Endothelial cell of umbilical vein (primary cell): Measurements from ENCODE around the gene IWS1. TPM values are rescaled to one million over a fixed set of nuclear protein-coding genes. Genes with fewer than 3 reads are reported as not detected.

Experiments used
- BruUV-seq: library from RNA; stranded (reverse); fragments of 400-500 nt; replicated peaks from 2 replicates; lab custom pipeline; 2021; lab: Mats Ljungman, UMichigan
- CTCF ChIA-PET: fragments of 300-600, 350-600 bp; sonication (Branson Sonifier 250); formaldehyde crosslinking; loops from one replicate; lab custom pipeline; 2021; ENCODE audit warnings: antibody characterized with exemption, inconsistent platforms; lab: Charles Lee
- POLR2A ChIA-PET: fragments of 300-600, 350-600 bp; sonication (Branson Sonifier 250); formaldehyde crosslinking; loops from one replicate; lab custom pipeline; 2021; ENCODE audit warnings: antibody characterized with exemption, inconsistent platforms; lab: Charles Lee
- DNase-seq: peaks from one replicate; pipeline ENCODE4 v3.0.0-alpha.2; 2011; ENCODE audit warnings: low read depth, low spot score
- FAIRE-seq: peaks from 2 replicates; lab custom pipeline; 2011; peaks lifted over from hg19 to GRCh38; lab: Jason Lieb, UNC
- H2AFZ ChIP-seq: 2 replicates; pipeline ENCODE4 v1.6.0; 2012; ENCODE audit warnings: low read depth, low read length, control low read depth, inconsistent platforms
- H3K27ac ChIP-seq: 2 replicates; pipeline ENCODE4 v1.5.1; 2011; ENCODE audit warnings: low read depth, mild to moderate bottlenecking, control low read depth, low read length, moderate library complexity; ENCODE audit not compliant: insufficient read depth
- H3K27me3 ChIP-seq, 2 experiments: 2 replicates each; pipeline versions ENCODE4 v1.6.0 to v1.6.1; 2011; ENCODE audit warnings: low read length in 2 of 2, mixed read lengths in 1 of 2; ENCODE audit not compliant: control insufficient read depth in 2 of 2, insufficient read depth in 2 of 2
- H3K36me3 ChIP-seq, 2 experiments: 2 replicates in 1 of 2; 3 replicates in 1 of 2; pipeline ENCODE4 v1.5.1; 2011; ENCODE audit warnings: low read length in 2 of 2, mild to moderate bottlenecking in 1 of 2, moderate library complexity in 1 of 2; ENCODE audit not compliant: control insufficient read depth in 2 of 2, insufficient read depth in 2 of 2; ENCODE audit errors: extremely low read depth in 1 of 2
- H3K4me1 ChIP-seq: 3 replicates; pipeline ENCODE4 v1.5.1; 2011; ENCODE audit warnings: mild to moderate bottlenecking, low read length; ENCODE audit not compliant: control insufficient read depth, insufficient read depth; ENCODE audit errors: extremely low read depth
- H3K4me2 ChIP-seq: 2 replicates; pipeline ENCODE4 v1.6.1; 2011; ENCODE audit warnings: low read length, control low read depth, mixed read lengths; ENCODE audit not compliant: insufficient read depth
- H3K4me3 ChIP-seq, 3 experiments: fragments of 200-600 bp in 1 of 3; sonication (generic), shearing (Covaris generic) in 1 of 3; replicated peaks in 1 of 3; 2 replicates each; pipeline ENCODE4 v1.5.1; 2011 to 2016; ENCODE audit warnings: control low read depth in 3 of 3, low read length in 3 of 3, mild to moderate bottlenecking in 2 of 3, inconsistent platforms in 1 of 3, low read depth in 1 of 3, moderate library complexity in 1 of 3; ENCODE audit not compliant: insufficient read depth in 1 of 3
- H3K79me2 ChIP-seq: 2 replicates; pipeline ENCODE4 v1.6.0; 2012; ENCODE audit warnings: low read length, inconsistent platforms; ENCODE audit not compliant: control insufficient read depth, insufficient read depth
- H3K9ac ChIP-seq: replicated peaks from 2 replicates; pipeline ENCODE3; 2011; ENCODE audit warnings: low read length, control low read depth; ENCODE audit not compliant: insufficient read depth; ENCODE audit errors: extremely low read depth
- H3K9me1 ChIP-seq: replicated peaks from 3 replicates; pipeline ENCODE4 v1.6.0; 2011; ENCODE audit warnings: mild to moderate bottlenecking, low read length; ENCODE audit not compliant: control insufficient read depth, insufficient read depth; ENCODE audit errors: extremely low read depth
- H3K9me3 ChIP-seq: replicated peaks from 2 replicates; pipeline ENCODE4 v1.5.1; 2012; ENCODE audit warnings: low read length, inconsistent platforms; ENCODE audit not compliant: control insufficient read depth, insufficient read depth
- H4K20me1 ChIP-seq: replicated peaks from 2 replicates; pipeline ENCODE3; 2011; ENCODE audit warnings: mild to moderate bottlenecking, low read length; ENCODE audit not compliant: control insufficient read depth, insufficient read depth; ENCODE audit errors: extremely low read depth
- EZH2 ChIP-seq: IDR thresholded peaks from 2 replicates; pipeline ENCODE4 v1.6.1; 2012; ENCODE audit warnings: borderline replicate concordance, low read depth, mild to moderate bottlenecking, moderate library complexity, low read length, inconsistent platforms; ENCODE audit not compliant: severe bottlenecking
- FOS ChIP-seq: IDR thresholded peaks from 2 replicates; pipeline ENCODE4 v1.6.1; 2011; ENCODE audit warnings: mild to moderate bottlenecking, low read length, moderate library complexity, borderline replicate concordance; ENCODE audit not compliant: insufficient read depth
- GATA2 ChIP-seq: IDR thresholded peaks from 2 replicates; pipeline ENCODE4 v1.7.0; 2011; ENCODE audit warnings: low read depth, mild to moderate bottlenecking, moderate library complexity, mixed read lengths, low read length; ENCODE audit not compliant: insufficient read length, insufficient read depth
- JUN ChIP-seq: IDR thresholded peaks from 2 replicates; pipeline ENCODE4 v1.6.1; 2011; ENCODE audit warnings: borderline replicate concordance, low read depth; ENCODE audit not compliant: insufficient read length, insufficient read depth
- MYC ChIP-seq: IDR thresholded peaks from one replicate; pipeline ENCODE4 v1.6.1; 2011; ENCODE audit warnings: mild to moderate bottlenecking, low read depth, low read length
- POLR2A ChIP-seq: IDR thresholded peaks from 2 replicates; pipeline ENCODE4 v1.6.1; 2012; ENCODE audit warnings: low read depth, mild to moderate bottlenecking, control low read depth, low read length
- POLR2AphosphoS5 ChIP-seq: IDR thresholded peaks from 2 replicates; pipeline ENCODE4 v1.6.1; 2012; ENCODE audit warnings: low read depth, mild to moderate bottlenecking, control low read depth, low read length, moderate library complexity; ENCODE audit not compliant: insufficient read depth
- dilution Hi-C: fragments of 300-500 bp; cut with MboI; formaldehyde crosslinking; loops from one replicate; pipeline ENCODE4 v1.15.0; 2019; ENCODE audit warnings: low sequenced_read_pairs; ENCODE audit not compliant: extremely low pct_ligation_motif_present
- intact Hi-C: fragments of 100-400 bp; cut with micrococcal nuclease; formaldehyde crosslinking; loops from one replicate; pipeline ENCODE4 v1.10.0; 2022
- polyA plus RNA-seq, 4 experiments: library from polyadenylated mRNA; depleted of rRNA in 3 of 4; stranded (reverse) in 3 of 4; unstranded in 1 of 4; fragments of >200 nt; gene quantifications; 2 replicates each; pipeline versions ENCODE4 v1.2.1 to v1.2.3, GENCODE V29; 2011 to 2012; ENCODE audit warnings: missing spikeins in 1 of 4
- total RNA-seq: library from RNA; stranded (reverse); gene quantifications from 2 replicates; pipeline ENCODE4 v1.2.3, GENCODE V29; 2021
- TF ChIP-seq, protein P1 (sequence below), 2 donors: IDR thresholded peaks; 1 replicate in 1 of 2; 2 replicates in 1 of 2; pipeline ENCODE4 v1.5.1; 2011; ENCODE audit warnings: low read length in 2 of 2, mild to moderate bottlenecking in 2 of 2, moderate library complexity in 2 of 2, control low read depth in 1 of 2, inconsistent platforms in 1 of 2, low read depth in 1 of 2; ENCODE audit not compliant: insufficient read depth in 1 of 2; ENCODE audit errors: extremely low read depth in 1 of 2
- TF ChIP-seq, protein P2 (sequence below): IDR thresholded peaks from 2 replicates; pipeline ENCODE4 v1.6.1; 2011; ENCODE audit not compliant: insufficient read depth, insufficient read length

The IWS1 gene
- total and polyA plus RNA-seq, 2 donors (not counting 3 experiments of a cell fraction or from before 2014, with no cell fraction given) = 14.7 to 51.0 TPM

DNA sequence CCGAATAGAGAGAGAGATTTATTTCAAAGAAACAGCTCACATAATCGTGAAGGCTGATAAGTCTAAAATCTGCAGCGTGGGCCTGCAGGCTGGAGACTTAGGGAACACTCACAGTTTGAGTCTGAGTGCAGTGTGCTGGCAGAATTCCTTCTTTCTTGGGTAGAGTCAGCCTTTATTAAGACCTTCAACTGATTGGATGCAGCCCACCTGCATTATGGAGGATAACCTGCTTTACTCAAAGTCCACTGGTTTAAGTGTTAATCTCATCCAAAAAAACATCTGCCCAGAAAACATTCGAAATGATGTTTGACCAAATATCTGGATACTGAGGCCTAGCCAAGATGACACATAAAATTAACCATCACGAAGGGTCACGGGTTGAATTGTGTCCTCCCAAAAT, 91.8 kb downstream of the IWS1 start:
- no peak for FAIRE-seq
- Histone ChIP-seq H3K9ac (no peak overlapping the region), H3K27me3 (no peaks in the 10 kb centered on the region), H2AFZ (no peak overlapping the region), H4K20me1 (no peaks in the 10 kb centered on the region), H3K79me2 (no peaks in the 10 kb centered on the region), H3K9me3 (no peaks in the 10 kb centered on the region), H3K4me3 (no peak overlapping the region), H3K36me3 (no peaks in the 10 kb centered on the region), H3K9me1 (no peaks in the 10 kb centered on the region), H3K27ac (no peak overlapping the region), H3K4me1 (no peaks in the 10 kb centered on the region), H3K4me2 (no peak overlapping the region)
- no TSS peak for BruUV-seq
- dilution Hi-C loops = no loop called here
- CTCF ChIA-PET = interaction anchor here (1.0 to 2.1 kb wide), 2 partner anchors 9 to 15 kb away, joined by 3 to 6 read pairs; no protein-coding TSS in a partner anchor
- TF ChIP-seq POLR2A (no peak), JUN (no peak), FOS (no peak)
- DNase-seq = no peak
- intact Hi-C loops = no loop called here
- POLR2A ChIA-PET = no interaction called here

GRCh38 chr2:127431408-127432023, 94.8 kb downstream of the IWS1 start:
- no peak overlapping the region for H3K4me2 ChIP-seq
- no peak overlapping the region for H3K4me3 ChIP-seq
- no TSS peak for BruUV-seq
- no peaks in the 10 kb centered on the region for H3K27me3 ChIP-seq
- FAIRE-seq (no peak), DNase-seq (no peak)
- TF ChIP-seq, protein P1, sequence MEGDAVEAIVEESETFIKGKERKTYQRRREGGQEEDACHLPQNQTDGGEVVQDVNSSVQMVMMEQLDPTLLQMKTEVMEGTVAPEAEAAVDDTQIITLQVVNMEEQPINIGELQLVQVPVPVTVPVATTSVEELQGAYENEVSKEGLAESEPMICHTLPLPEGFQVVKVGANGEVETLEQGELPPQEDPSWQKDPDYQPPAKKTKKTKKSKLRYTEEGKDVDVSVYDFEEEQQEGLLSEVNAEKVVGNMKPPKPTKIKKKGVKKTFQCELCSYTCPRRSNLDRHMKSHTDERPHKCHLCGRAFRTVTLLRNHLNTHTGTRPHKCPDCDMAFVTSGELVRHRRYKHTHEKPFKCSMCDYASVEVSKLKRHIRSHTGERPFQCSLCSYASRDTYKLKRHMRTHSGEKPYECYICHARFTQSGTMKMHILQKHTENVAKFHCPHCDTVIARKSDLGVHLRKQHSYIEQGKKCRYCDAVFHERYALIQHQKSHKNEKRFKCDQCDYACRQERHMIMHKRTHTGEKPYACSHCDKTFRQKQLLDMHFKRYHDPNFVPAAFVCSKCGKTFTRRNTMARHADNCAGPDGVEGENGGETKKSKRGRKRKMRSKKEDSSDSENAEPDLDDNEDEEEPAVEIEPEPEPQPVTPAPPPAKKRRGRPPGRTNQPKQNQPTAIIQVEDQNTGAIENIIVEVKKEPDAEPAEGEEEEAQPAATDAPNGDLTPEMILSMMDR (IDR thresholded peaks at IDR 0.05; ENCODE audit: extremely low read depth in 1 of 2, insufficient read depth in 1 of 2, low read depth in 1 of 2, low read length in 2 of 2) = no peak
- no peak for TF ChIP-seq MYC
- TF ChIP-seq FOS = no peak
- no peak for TF ChIP-seq POLR2AphosphoS5
- no peak for TF ChIP-seq POLR2A
- TF ChIP-seq, protein P2, sequence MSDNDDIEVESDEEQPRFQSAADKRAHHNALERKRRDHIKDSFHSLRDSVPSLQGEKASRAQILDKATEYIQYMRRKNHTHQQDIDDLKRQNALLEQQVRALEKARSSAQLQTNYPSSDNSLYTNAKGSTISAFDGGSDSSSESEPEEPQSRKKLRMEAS = no peak
- no peak for TF ChIP-seq GATA2
- no peak for TF ChIP-seq EZH2
- no peak for TF ChIP-seq JUN
- POLR2A ChIA-PET = no interaction called here
- no peaks in the 10 kb centered on the region for H3K9me1 ChIP-seq
- dilution Hi-C loops = no loop called here
- CTCF ChIA-PET = no interaction called here
- H3K79me2 ChIP-seq = no peaks in the 10 kb centered on the region
- H4K20me1 ChIP-seq = no peaks in the 10 kb centered on the region
- H3K9ac ChIP-seq = no peak overlapping the region
- no peaks in the 10 kb centered on the region for H3K36me3 ChIP-seq
- intact Hi-C loops = no loop called here
- no peak overlapping the region for H2AFZ ChIP-seq
- H3K9me3 ChIP-seq = no peaks in the 10 kb centered on the region
- no peaks in the 10 kb centered on the region for H3K4me1 ChIP-seq
- H3K27ac ChIP-seq = no peak overlapping the region
